ENCODE measurements around the gene ZNF277. TPM values are rescaled to one million over a fixed set of nuclear protein-coding genes. Genes with fewer than 3 reads are reported as not detected.

The ZNF277 gene
- total RNA-seq, 1 donor from 2014 or later, result 23.7 TPM

DNA sequence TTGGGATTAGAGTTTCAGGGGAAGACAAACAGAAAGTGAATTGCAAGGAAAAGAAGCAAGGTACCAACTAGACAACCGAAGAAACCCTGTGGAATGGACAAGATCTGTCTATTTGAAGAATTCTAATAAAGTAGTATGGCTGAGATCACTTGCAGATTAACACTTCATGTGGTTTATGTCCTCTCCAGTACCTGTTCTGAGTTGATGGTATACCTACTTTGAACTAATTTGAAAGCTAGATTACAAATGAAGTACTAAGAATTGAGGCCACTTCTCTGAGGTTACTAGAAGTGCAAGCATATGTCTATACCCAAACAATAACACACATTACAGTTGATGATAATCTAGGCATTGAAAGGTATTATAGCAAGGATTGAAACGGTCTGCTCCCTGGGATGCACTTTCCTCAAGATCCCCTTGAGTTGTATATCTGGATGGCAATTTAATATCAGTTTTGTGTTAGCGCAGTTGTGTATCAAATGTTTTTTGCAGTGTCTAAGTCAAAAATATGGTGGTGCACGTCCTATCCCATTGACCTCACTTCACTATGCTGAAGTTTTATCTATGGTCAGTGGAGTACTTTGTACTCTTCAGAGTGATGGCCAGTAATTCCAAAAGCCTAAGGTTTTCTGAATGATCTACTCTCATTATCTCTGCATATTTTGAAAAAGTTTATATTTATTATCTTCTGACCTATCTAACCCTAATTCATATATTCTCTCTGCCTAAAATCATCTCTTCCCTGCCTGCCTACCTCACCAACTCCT is 25.9 kb downstream of the ZNF277 start:
- DNase-seq (ENCODE audit: low spot score in 2 of 2, unreplicated experiment in 2 of 2), result no peak
- TF ChIP-seq, protein P1, sequence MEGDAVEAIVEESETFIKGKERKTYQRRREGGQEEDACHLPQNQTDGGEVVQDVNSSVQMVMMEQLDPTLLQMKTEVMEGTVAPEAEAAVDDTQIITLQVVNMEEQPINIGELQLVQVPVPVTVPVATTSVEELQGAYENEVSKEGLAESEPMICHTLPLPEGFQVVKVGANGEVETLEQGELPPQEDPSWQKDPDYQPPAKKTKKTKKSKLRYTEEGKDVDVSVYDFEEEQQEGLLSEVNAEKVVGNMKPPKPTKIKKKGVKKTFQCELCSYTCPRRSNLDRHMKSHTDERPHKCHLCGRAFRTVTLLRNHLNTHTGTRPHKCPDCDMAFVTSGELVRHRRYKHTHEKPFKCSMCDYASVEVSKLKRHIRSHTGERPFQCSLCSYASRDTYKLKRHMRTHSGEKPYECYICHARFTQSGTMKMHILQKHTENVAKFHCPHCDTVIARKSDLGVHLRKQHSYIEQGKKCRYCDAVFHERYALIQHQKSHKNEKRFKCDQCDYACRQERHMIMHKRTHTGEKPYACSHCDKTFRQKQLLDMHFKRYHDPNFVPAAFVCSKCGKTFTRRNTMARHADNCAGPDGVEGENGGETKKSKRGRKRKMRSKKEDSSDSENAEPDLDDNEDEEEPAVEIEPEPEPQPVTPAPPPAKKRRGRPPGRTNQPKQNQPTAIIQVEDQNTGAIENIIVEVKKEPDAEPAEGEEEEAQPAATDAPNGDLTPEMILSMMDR (IDR thresholded peaks at IDR 0.05; ENCODE audit: unreplicated experiment), result no peak
- peaks cover 6% of the 10 kb centered on the region for H3K4me1 Mint-ChIP-seq
- H3K27me3 Mint-ChIP-seq (ENCODE audit: low read depth), result no peaks in the 10 kb centered on the region
- no peak overlapping the region for H3K27ac Mint-ChIP-seq
- H3K36me3 Mint-ChIP-seq, result no peaks in the 10 kb centered on the region
- no peaks in the 10 kb centered on the region for H3K9me3 Mint-ChIP-seq
- H3K4me3 Mint-ChIP-seq, result no peak overlapping the region

DNA sequence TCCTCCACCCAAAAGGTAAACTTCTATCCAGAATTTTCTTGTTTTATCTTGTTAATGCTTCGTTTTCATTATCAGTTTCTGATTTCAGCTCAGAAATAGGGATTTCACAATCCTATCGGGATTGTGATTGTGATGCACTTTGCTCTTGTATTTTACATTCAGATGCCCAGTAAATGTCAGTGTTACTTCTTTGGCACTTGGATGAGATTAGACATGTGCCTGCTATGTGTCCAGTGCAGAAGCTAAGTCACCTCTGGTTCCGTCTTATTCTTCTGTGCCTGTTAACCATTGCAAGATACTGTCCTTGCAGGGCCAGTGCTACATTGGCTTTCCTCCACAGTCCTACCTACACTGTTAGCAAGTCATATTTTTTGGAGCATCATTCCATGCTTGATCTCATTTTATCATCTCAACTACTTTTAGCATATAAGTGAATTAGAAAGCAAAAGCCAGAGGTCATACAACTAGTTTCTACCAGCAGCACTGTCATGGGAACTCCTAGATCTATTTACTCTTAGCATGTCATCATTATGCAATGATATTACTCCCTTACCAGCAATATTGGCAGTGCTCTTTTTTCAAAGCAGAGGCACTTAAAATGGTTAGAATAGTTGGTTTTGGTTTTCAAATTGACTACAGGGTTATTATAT is 26.7 kb downstream of the ZNF277 start:
- Mint-ChIP-seq H3K4me3 (no peak overlapping the region), H3K4me1 (peaks cover 6% of the 10 kb centered on the region), H3K27ac (no peak overlapping the region)

DNA sequence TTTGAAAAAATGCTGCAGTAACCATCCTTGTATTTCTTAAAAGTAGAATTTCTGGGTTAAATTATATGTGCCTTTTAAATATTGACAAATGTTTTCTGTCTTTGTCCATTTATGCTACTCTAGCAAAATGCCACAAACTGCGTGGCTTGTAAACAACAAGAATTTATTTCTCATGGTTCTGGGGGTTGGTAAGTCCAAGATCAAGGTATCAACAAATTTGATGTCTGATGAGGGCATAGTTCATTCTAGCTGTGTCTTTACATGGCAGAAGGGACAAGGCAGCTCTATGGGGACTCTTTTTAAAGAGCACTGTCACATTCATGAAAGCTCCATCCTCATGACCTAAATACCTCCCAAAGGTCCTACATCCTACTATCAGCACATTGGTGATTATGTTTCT is 27.7 kb downstream of the ZNF277 start:
- peaks cover 3% of the 10 kb centered on the region for H3K9me3 Mint-ChIP-seq
- H3K27me3 Mint-ChIP-seq (ENCODE audit: low read depth), result no peaks in the 10 kb centered on the region
- TF ChIP-seq, protein P1 (IDR thresholded peaks at IDR 0.05; ENCODE audit: unreplicated experiment), result no peak
- H3K36me3 Mint-ChIP-seq, result no peaks in the 10 kb centered on the region
- H3K4me1 Mint-ChIP-seq, result peaks cover 6% of the 10 kb centered on the region
- DNase-seq (ENCODE audit: low spot score in 2 of 2, unreplicated experiment in 2 of 2), result no peak
- H3K4me3 Mint-ChIP-seq, result no peak overlapping the region
- no peak overlapping the region for H3K27ac Mint-ChIP-seq

More for the DNA sequence above, 26.7 kb downstream of the ZNF277 start:
- DNase-seq (ENCODE audit: low spot score in 2 of 2, unreplicated experiment in 2 of 2), result no peak
- H3K27me3 Mint-ChIP-seq (ENCODE audit: low read depth), result no peaks in the 10 kb centered on the region
- TF ChIP-seq, protein P1 (IDR thresholded peaks at IDR 0.05; ENCODE audit: unreplicated experiment), result no peak
- H3K9me3 Mint-ChIP-seq, result no peaks in the 10 kb centered on the region
- no peaks in the 10 kb centered on the region for H3K36me3 Mint-ChIP-seq

DNA sequence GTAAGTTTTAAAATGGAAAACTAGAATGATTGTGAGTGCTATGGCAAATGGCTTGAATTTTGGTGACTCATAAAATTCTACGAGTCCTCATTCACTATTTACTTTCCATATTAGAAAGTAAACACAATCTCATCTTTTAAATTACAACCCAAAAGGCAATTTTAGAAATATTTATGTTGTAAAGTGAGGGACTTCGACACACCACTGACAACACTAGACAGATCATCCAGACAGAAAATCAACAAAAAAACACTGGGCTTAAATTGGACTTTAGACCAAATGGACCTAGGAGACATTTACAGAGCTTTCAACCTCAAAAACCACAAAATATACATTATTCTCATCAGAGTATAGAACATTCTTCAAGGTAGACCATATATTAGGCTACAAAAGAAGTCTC is 30.1 kb downstream of the ZNF277 start:
- H3K4me3 Mint-ChIP-seq, result no peak overlapping the region
- H3K36me3 Mint-ChIP-seq, result peaks cover 16% of the 10 kb centered on the region
- TF ChIP-seq, protein P1 (IDR thresholded peaks at IDR 0.05; ENCODE audit: unreplicated experiment), result no peak
- no peaks in the 10 kb centered on the region for H3K27me3 Mint-ChIP-seq (ENCODE audit: low read depth)
- no peak for DNase-seq (ENCODE audit: low spot score in 2 of 2, unreplicated experiment in 2 of 2)
- H3K27ac Mint-ChIP-seq, result no peak overlapping the region
- H3K9me3 Mint-ChIP-seq, result peaks cover 28% of the 10 kb centered on the region
- peaks cover under 1% of the 10 kb centered on the region for H3K4me1 Mint-ChIP-seq

DNA sequence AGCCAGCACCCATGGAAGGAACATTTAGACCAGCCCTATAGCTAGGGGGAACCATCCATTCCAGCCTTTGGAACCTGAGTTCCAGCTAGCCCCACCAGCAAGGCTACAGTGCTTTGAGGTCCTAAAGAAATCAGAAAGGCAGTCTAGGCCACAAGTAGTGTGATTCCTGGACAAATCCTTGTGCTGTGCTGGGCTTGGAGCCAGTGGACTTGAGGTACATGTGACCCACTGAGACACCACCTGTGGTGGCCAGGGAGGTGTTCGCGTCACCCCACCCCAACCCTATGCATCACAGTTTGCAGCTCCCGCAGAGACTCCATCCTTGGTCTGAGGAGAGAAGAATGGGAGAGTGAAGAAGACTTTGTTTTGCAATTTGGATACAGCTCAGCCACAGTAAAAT is 31.8 kb downstream of the ZNF277 start:
- H3K4me1 Mint-ChIP-seq, result no peaks in the 10 kb centered on the region
- no peak overlapping the region for H3K27ac Mint-ChIP-seq
- H3K36me3 Mint-ChIP-seq, result peaks cover 17% of the 10 kb centered on the region
- H3K27me3 Mint-ChIP-seq (ENCODE audit: low read depth), result no peaks in the 10 kb centered on the region
- no peak overlapping the region for H3K4me3 Mint-ChIP-seq
- TF ChIP-seq, protein P1 (IDR thresholded peaks at IDR 0.05; ENCODE audit: unreplicated experiment), result no peak
- DNase-seq (ENCODE audit: low spot score in 2 of 2, unreplicated experiment in 2 of 2), result no peak
- H3K9me3 Mint-ChIP-seq, result peaks cover 36% of the 10 kb centered on the region
